Hepatocyte (in vitro differentiated cells): ENCODE results near the gene CHIC1.

Source experiments
- CTCF ChIP-seq: fragments of 200-600 bp; sonication (generic); IDR thresholded peaks from 2 replicates; pipeline ENCODE4 v1.5.1; 2016; ENCODE audit warnings: antibody characterized with exemption, mild to moderate bottlenecking; ENCODE audit not compliant: poor library complexity
- EZH2 ChIP-seq: fragments of 200-600 bp; sonication (generic); IDR thresholded peaks from 2 replicates; pipeline ENCODE4 v1.6.1; 2016; ENCODE audit warnings: antibody characterized with exemption, mild to moderate bottlenecking, borderline replicate concordance

- no peak for TF ChIP-seq CTCF
- no peak for TF ChIP-seq EZH2
Observed at GRCh38 chrX:73556159-73556558, 6.8 kb upstream of the CHIC1 start.
